ENCODE data around the gene EXOC1.

- TF ChIP-seq POLR2A (IDR thresholded peaks at IDR 0.05) (no peak), POLR2AphosphoS5 (IDR thresholded peaks at IDR 0.05) (no peak)
These were observed 94.7 kb downstream of the EXOC1 start for GRCh38 chr4:55947912-55948725.

All from prostate gland (tissue), 1 donor.